Colonic mucosa (tissue), 4 donors: Measurements from ENCODE around the gene SMIM23. TPM values are rescaled to one million over a fixed set of nuclear protein-coding genes. Genes with fewer than 3 reads are reported as not detected.

Source experiments
- DNase-seq: peaks from one replicate; pipeline ENCODE4 v3.0.0-alpha.2; 2020
- H3K27ac ChIP-seq: fragments of 200-600 bp; one replicate; pipeline ENCODE4 v1.8.0; 2021
- H3K27me3 ChIP-seq: fragments of 200-600 bp; one replicate; pipeline ENCODE4 v1.8.0; 2021
- H3K36me3 ChIP-seq: fragments of 200-600 bp; one replicate; pipeline ENCODE4 v1.8.0; 2021
- H3K4me1 ChIP-seq: fragments of 200-600 bp; one replicate; pipeline ENCODE4 v1.8.0; 2021; ENCODE audit warnings: mild to moderate bottlenecking
- H3K4me3 ChIP-seq: fragments of 200-600 bp; one replicate; pipeline ENCODE4 v1.8.0; 2021
- H3K9ac ChIP-seq, 2 donors: one replicate each; pipeline ENCODE4 v1.7.0; 2013; ENCODE audit warnings: control low read depth in 2 of 2, low read depth in 2 of 2, low read length in 2 of 2
- H3K9me3 ChIP-seq: fragments of 200-600 bp; one replicate; pipeline ENCODE4 v1.8.0; 2021
- CTCF ChIP-seq: fragments of 200-600 bp; IDR thresholded peaks from one replicate; pipeline ENCODE4 v1.8.0; 2022; ENCODE audit warnings: antibody characterized with exemption, mild to moderate bottlenecking
- intact Hi-C: fragments of 100-400 bp; cut with DNase I; formaldehyde crosslinking; loops from one replicate; pipeline ENCODE4 v1.14.1; 2022
- total RNA-seq, 2 donors: library from RNA; stranded (reverse); fragmentation: NEBNext Ultra II Directional in 1 of 2; extraction: Animal tissue kit (Norgen Biotek cat#: 25700) in 1 of 2; gene quantifications; one replicate each; pipeline ENCODE4 v1.2.1, GENCODE V29; 2021
- donor health status: healthy.
- donor health status: DM: no; HTN: no; CAD: no.
- donor health status: DM: no; HTN: no; CAD: no.

SMIM23 gene
- total RNA-seq, 2 donors from 2014 or later, result not detected

- no peak overlapping the region for H3K4me3 ChIP-seq
- intact Hi-C loops, result no loop called here
- DNase-seq, result no peak
- H3K27me3 ChIP-seq, result no peaks in the 10 kb centered on the region
- H3K4me1 ChIP-seq, result no peaks in the 10 kb centered on the region
- no peak overlapping the region for H3K27ac ChIP-seq
- no peak overlapping the region for H3K9ac ChIP-seq
- H3K9me3 ChIP-seq, result no peaks in the 10 kb centered on the region
- TF ChIP-seq CTCF, result no peak
- H3K36me3 ChIP-seq, result no peaks in the 10 kb centered on the region
These were observed 21.5 kb downstream of the SMIM23 start for GRCh38 chr5:171806976-171807747.

- Histone ChIP-seq H3K4me3 (no peak overlapping the region), H3K36me3 (no peaks in the 10 kb centered on the region), H3K9me3 (no peaks in the 10 kb centered on the region), H3K9ac (no peak overlapping the region), H3K4me1 (no peaks in the 10 kb centered on the region), H3K27ac (no peak overlapping the region), H3K27me3 (no peaks in the 10 kb centered on the region)
- intact Hi-C loops, result no loop called here
- TF ChIP-seq CTCF, result no peak
- no peak for DNase-seq
These were observed 22.8 kb downstream of the SMIM23 start for GRCh38 chr5:171808453-171808852.

GRCh38 chr5:171808951-171809350 is 23.3 kb downstream of the SMIM23 start:
- Histone ChIP-seq H3K27me3 (no peaks in the 10 kb centered on the region), H3K36me3 (no peaks in the 10 kb centered on the region), H3K4me3 (no peak overlapping the region), H3K9me3 (no peaks in the 10 kb centered on the region), H3K4me1 (no peaks in the 10 kb centered on the region), H3K9ac (no peak overlapping the region), H3K27ac (no peak overlapping the region)
- DNase-seq, result no peak
- no peak for TF ChIP-seq CTCF
- intact Hi-C loops, result no loop called here

GRCh38 chr5:171810227-171810626 is 24.6 kb downstream of the SMIM23 start:
- Histone ChIP-seq H3K9me3 (no peaks in the 10 kb centered on the region), H3K36me3 (no peaks in the 10 kb centered on the region), H3K4me1 (no peaks in the 10 kb centered on the region), H3K9ac (no peak overlapping the region), H3K4me3 (no peak overlapping the region), H3K27ac (no peak overlapping the region), H3K27me3 (no peaks in the 10 kb centered on the region)
- DNase-seq, result no peak
- intact Hi-C loops, result no loop called here
- TF ChIP-seq CTCF, result no peak

- H3K27me3 ChIP-seq, result no peaks in the 10 kb centered on the region
- no peaks in the 10 kb centered on the region for H3K9me3 ChIP-seq
- intact Hi-C loops, result no loop called here
- no peak overlapping the region for H3K27ac ChIP-seq
- no peak overlapping the region for H3K4me3 ChIP-seq
- no peaks in the 10 kb centered on the region for H3K36me3 ChIP-seq
- H3K4me1 ChIP-seq, result no peaks in the 10 kb centered on the region
- no peak for DNase-seq
- TF ChIP-seq CTCF, result no peak
- H3K9ac ChIP-seq, result no peak overlapping the region
These were observed 27.7 kb downstream of the SMIM23 start for GRCh38 chr5:171813270-171813669.
